PC-9 (cell line): ENCODE data around the gene NMRK2. TPM values are rescaled to one million over a fixed set of nuclear protein-coding genes. Genes with fewer than 3 reads are reported as not detected.

ENCODE experiments used
- BruUV-seq: library from RNA; stranded (reverse); fragments of 400-500 nt; replicated peaks from 2 replicates; lab custom pipeline; 2021; lab: Mats Ljungman, UMichigan
- CTCF ChIA-PET: fragments of 300-600 bp; sonication (Branson Sonifier 250); formaldehyde crosslinking; loops from one replicate; lab custom pipeline; 2022; ENCODE audit warnings: antibody characterized with exemption; lab: Charles Lee
- POLR2A ChIA-PET: fragments of 300-600 bp; sonication (Branson Sonifier 250); formaldehyde crosslinking; loops from one replicate; lab custom pipeline; 2022; ENCODE audit warnings: antibody characterized with exemption; ENCODE audit not compliant: unreplicated experiment; lab: Charles Lee
- DNase-seq, 2 experiments: peaks; one replicate each; pipeline versions ENCODE4 v3.0.0 to v3.0.0-alpha.2; 2015 to 2022; ENCODE audit warnings: mixed read lengths in 1 of 2
- H2AFZ ChIP-seq: fragments of 200-600 bp; sonication (generic); 2 replicates; pipeline ENCODE4 v1.8.1; 2017; ENCODE audit warnings: antibody characterized with exemption
- H3F3A ChIP-seq: fragments of 200-600 bp; sonication (generic); 2 replicates; pipeline ENCODE4 v1.8.1; 2017; ENCODE audit warnings: antibody characterized with exemption, mild to moderate bottlenecking, low read depth; ENCODE audit not compliant: insufficient read depth
- H3K27ac ChIP-seq: fragments of 200-600 bp; sonication (generic); 2 replicates; pipeline ENCODE4 v1.6.1; 2016; ENCODE audit warnings: mixed run types
- H3K27me3 ChIP-seq: fragments of 200-600 bp; sonication (generic); 2 replicates; pipeline ENCODE4 v1.6.1; 2016; ENCODE audit warnings: low read depth, mixed run types; ENCODE audit not compliant: insufficient read depth
- H3K36me3 ChIP-seq: fragments of 200-600 bp; sonication (generic); 2 replicates; pipeline ENCODE4 v1.6.1; 2016; ENCODE audit warnings: low read depth, mixed run types
- H3K4me1 ChIP-seq: fragments of 200-600 bp; sonication (generic); replicated peaks from 2 replicates; pipeline ENCODE4 v1.6.1; 2016; ENCODE audit warnings: mixed run types; ENCODE audit not compliant: insufficient read depth
- H3K4me2 ChIP-seq: fragments of 200-600 bp; sonication (generic); 2 replicates; pipeline ENCODE4 v1.6.1; 2017; ENCODE audit warnings: mixed run types
- H3K4me3 ChIP-seq: fragments of 200-600 bp; sonication (generic); 2 replicates; pipeline ENCODE4 v1.6.1; 2016; ENCODE audit warnings: mixed run types
- H3K79me2 ChIP-seq: fragments of 200-600 bp; sonication (generic); 2 replicates; pipeline ENCODE4 v1.6.1; 2017; ENCODE audit warnings: low read depth, mixed run types
- H3K9me2 ChIP-seq: fragments of 200-600 bp; sonication (generic); 2 replicates; pipeline ENCODE4 v1.8.1; 2017; ENCODE audit warnings: mild to moderate bottlenecking; ENCODE audit not compliant: insufficient read depth
- H3K9me3 ChIP-seq: fragments of 200-600 bp; sonication (generic); 2 replicates; pipeline ENCODE4 v1.8.1; 2016; ENCODE audit warnings: low read depth; ENCODE audit not compliant: insufficient read depth
- H4K20me1 ChIP-seq: fragments of 200-600 bp; sonication (generic); 2 replicates; pipeline ENCODE4 v1.8.1; 2017; ENCODE audit not compliant: insufficient read depth
- CTCF ChIP-seq: fragments of 200-600 bp; sonication (generic); conservative IDR thresholded peaks from 2 replicates; pipeline ENCODE4 v1.6.1; 2017; ENCODE audit warnings: mixed run types, antibody characterized with exemption, mild to moderate bottlenecking, moderate library complexity
- EZH2 ChIP-seq: fragments of 200-600 bp; sonication (generic); IDR thresholded peaks from 2 replicates; pipeline ENCODE4 v1.8.0; 2017; ENCODE audit warnings: antibody characterized with exemption, low read depth
- intact Hi-C: fragments of 100-400 bp; cut with micrococcal nuclease; formaldehyde crosslinking; loops from one replicate; pipeline ENCODE4 v1.10.0; 2022; ENCODE audit not compliant: unreplicated experiment
- total RNA-seq: library from RNA; stranded (reverse); gene quantifications from 2 replicates; pipeline ENCODE4 v1.2.3, GENCODE V29; 2021

The NMRK2 gene
- total RNA-seq, 1 experiment from 2014 or later = not detected

GRCh38 chr19:3969435-3970312 lies 36.8 kb downstream of the NMRK2 start:
- POLR2A ChIA-PET = interaction anchor here (0.6 to 1.4 kb wide), 2 partner anchors 14 to 16 kb away, joined by 8 to 9 read pairs; partner anchors contain the start of gene EEF2
- Histone ChIP-seq H4K20me1 (peaks cover 32% of the 10 kb centered on the region), H3K4me2 (peak overlapping the region; percentile 95), H3K36me3 (0 out of 2 replicates have a peak, but pooled peaks cover 10% of the 10 kb centered on the region), H2AFZ (no peak overlapping the region), H3K4me3 (peak overlapping the region; percentile 81), H3K9me2 (no peaks in the 10 kb centered on the region), H3K79me2 (peaks cover 32% of the 10 kb centered on the region), H3F3A (peaks cover 38% of the 10 kb centered on the region; the same call in 1 of the 2 replicates), H3K27ac (peak overlapping the region; percentile 90), H3K27me3 (no peaks in the 10 kb centered on the region), H3K4me1 (peaks cover 20% of the 10 kb centered on the region), H3K9me3 (no peaks in the 10 kb centered on the region)
- TSS peak; percentile 94 for BruUV-seq
- CTCF ChIA-PET = interaction anchor here (1.2 kb wide), 1 partner anchor 18 kb away, joined by 12 read pairs; no protein-coding TSS in a partner anchor
- TF ChIP-seq EZH2 = no peak
- peak; percentile 17; the same call in 1 of the 2 replicates for TF ChIP-seq CTCF
- intact Hi-C loops = loop anchor here (2.0 kb wide), 1 partner anchor 17 kb away; no protein-coding TSS in a partner anchor
- DNase-seq = peak; percentile 52 to 64

GRCh38 chr19:3970313-3970807 lies 37.5 kb downstream of the NMRK2 start:
- H2AFZ ChIP-seq = no peak overlapping the region
- peak overlapping the region; percentile 81 for H3K4me3 ChIP-seq
- H4K20me1 ChIP-seq = peaks cover 36% of the 10 kb centered on the region
- peak overlapping the region; percentile 90 for H3K27ac ChIP-seq
- H3K9me3 ChIP-seq = no peaks in the 10 kb centered on the region
- H3K36me3 ChIP-seq = 0 out of 2 replicates have a peak, but pooled peaks cover 10% of the 10 kb centered on the region
- TF ChIP-seq CTCF = no peak
- TF ChIP-seq EZH2 = no peak
- BruUV-seq = no TSS peak
- H3K4me1 ChIP-seq = peaks cover 20% of the 10 kb centered on the region
- H3K79me2 ChIP-seq = peaks cover 32% of the 10 kb centered on the region
- intact Hi-C loops = no loop called here
- CTCF ChIA-PET = interaction anchor here (0.6 to 1.2 kb wide), 2 partner anchors 170 to 405 kb away, joined by 4 to 10 read pairs; no protein-coding TSS in a partner anchor
- H3F3A ChIP-seq = peaks cover 42% of the 10 kb centered on the region; the same call in 1 of the 2 replicates
- H3K27me3 ChIP-seq = no peaks in the 10 kb centered on the region
- no peaks in the 10 kb centered on the region for H3K9me2 ChIP-seq
- no peak for DNase-seq
- POLR2A ChIA-PET = interaction anchor here (0.7 kb wide), 1 partner anchor 15 kb away, joined by 4 read pairs; the partner anchor contains the start of gene EEF2
- peak overlapping the region; percentile 95 for H3K4me2 ChIP-seq
